HUES6 (cell line): ENCODE results near the gene CFAP54.
A peak's percentile ranks its signal among the peaks of the same experiment; 100 is the strongest.

Source experiments
- H3K27ac ChIP-seq: 2 replicates; pipeline ENCODE4 v1.7.0; 2013; ENCODE audit warnings: low read depth, mild to moderate bottlenecking, low read length, inconsistent platforms
- H3K27me3 ChIP-seq: 2 replicates; pipeline ENCODE4 v1.6.1; 2013; ENCODE audit warnings: low read length; ENCODE audit not compliant: control insufficient read depth, insufficient read depth
- H3K36me3 ChIP-seq: 2 replicates; pipeline ENCODE4 v1.6.1; 2013; ENCODE audit warnings: low read length; ENCODE audit not compliant: control insufficient read depth, insufficient read depth
- H3K4me1 ChIP-seq: 2 replicates; pipeline ENCODE4 v1.6.1; 2013; ENCODE audit warnings: low read length; ENCODE audit not compliant: control insufficient read depth, insufficient read depth
- H3K4me3 ChIP-seq: 2 replicates; pipeline ENCODE4 v1.5.1; 2013; ENCODE audit warnings: low read depth, low read length
- H3K9ac ChIP-seq: one replicate; pipeline ENCODE4 v1.6.1; 2013; ENCODE audit warnings: mild to moderate bottlenecking, low read length
- H3K9me3 ChIP-seq: 2 replicates; pipeline ENCODE4 v1.6.1; 2013; ENCODE audit warnings: low read depth, low read length; ENCODE audit not compliant: control insufficient read depth, insufficient read depth

CFAP54 gene

DNA sequence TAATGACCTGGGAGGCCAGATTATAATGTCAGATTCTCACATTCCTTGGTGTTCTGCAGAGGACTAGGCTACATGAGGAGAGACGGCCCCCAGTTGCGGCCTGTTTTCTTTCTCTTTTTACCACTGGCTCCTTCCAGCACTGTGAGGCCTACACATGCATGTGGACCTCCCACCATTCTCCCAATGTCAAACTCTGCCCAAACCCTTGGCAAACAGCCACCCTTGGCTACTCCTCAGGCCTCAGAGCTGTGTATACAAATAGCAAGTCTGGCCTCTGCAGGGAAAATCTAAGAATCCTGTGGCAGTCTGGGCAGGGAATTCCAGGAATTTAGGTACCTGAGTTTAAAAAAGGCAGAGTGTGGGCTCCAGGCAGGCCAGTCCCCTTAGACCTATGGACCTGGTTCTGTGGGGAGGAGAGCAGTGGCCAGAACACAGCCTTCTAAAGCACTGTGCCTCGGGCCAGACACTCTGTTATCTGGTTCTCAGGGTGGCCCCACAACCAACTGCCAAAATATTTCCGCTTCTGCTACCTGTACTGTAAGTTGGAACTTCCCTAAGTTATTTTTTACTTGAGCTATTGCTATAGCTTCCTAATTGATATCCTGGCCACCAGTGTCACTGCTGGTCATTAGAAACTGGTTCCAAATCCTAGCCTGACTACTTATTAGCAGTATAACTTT is 397.8 kb downstream of the CFAP54 start:
- H3K4me3 ChIP-seq, result no peak overlapping the region
- H3K9ac ChIP-seq, result no peak overlapping the region
- H3K27me3 ChIP-seq, result no peaks in the 10 kb centered on the region
- H3K9me3 ChIP-seq, result no peaks in the 10 kb centered on the region
- no peaks in the 10 kb centered on the region for H3K36me3 ChIP-seq
- no peak overlapping the region for H3K27ac ChIP-seq
- peaks cover 12% of the 10 kb centered on the region for H3K4me1 ChIP-seq

- Histone ChIP-seq H3K4me1 (peaks cover 12% of the 10 kb centered on the region), H3K27ac (no peak overlapping the region), H3K27me3 (no peaks in the 10 kb centered on the region), H3K36me3 (no peaks in the 10 kb centered on the region), H3K9me3 (peaks cover 7% of the 10 kb centered on the region), H3K4me3 (no peak overlapping the region), H3K9ac (no peak overlapping the region)
Measured at GRCh38 chr12:96889273-96889933, 400.0 kb downstream of the CFAP54 start.

DNA sequence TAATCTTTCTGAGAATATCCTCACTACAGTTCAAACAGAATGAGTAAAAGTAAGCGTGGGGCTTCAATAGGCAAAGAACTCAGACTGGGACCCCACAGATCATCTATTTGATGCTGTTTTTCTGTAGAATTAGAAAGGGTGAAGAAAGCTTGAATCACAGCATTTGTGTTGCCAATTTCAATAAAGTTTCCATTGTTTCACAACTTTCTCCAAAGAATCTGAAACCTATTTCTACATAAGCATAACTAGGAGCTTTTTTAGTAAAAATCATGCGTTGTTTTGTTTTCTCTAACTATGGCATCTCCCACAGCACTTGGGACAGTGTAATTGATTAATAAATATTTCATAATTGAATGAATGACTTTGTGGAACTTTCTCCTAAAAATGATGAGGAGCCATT is 401.0 kb downstream of the CFAP54 start:
- Histone ChIP-seq H3K27me3 (no peaks in the 10 kb centered on the region), H3K9ac (no peak overlapping the region), H3K9me3 (peaks cover 7% of the 10 kb centered on the region), H3K27ac (no peak overlapping the region), H3K4me1 (peaks cover 12% of the 10 kb centered on the region), H3K36me3 (no peaks in the 10 kb centered on the region), H3K4me3 (no peak overlapping the region)

- Histone ChIP-seq H3K27ac (no peak overlapping the region), H3K9me3 (peaks cover 7% of the 10 kb centered on the region), H3K4me1 (peaks cover 9% of the 10 kb centered on the region), H3K27me3 (no peaks in the 10 kb centered on the region), H3K4me3 (no peak overlapping the region), H3K9ac (no peak overlapping the region), H3K36me3 (no peaks in the 10 kb centered on the region)
Measured at GRCh38 chr12:96892104-96892503, 402.7 kb downstream of the CFAP54 start.

GRCh38 chr12:96897421-96897820 is 408.0 kb downstream of the CFAP54 start:
- Histone ChIP-seq H3K27ac (no peak overlapping the region), H3K4me3 (no peak overlapping the region), H3K4me1 (no peaks in the 10 kb centered on the region), H3K27me3 (no peaks in the 10 kb centered on the region), H3K9ac (no peak overlapping the region), H3K36me3 (no peaks in the 10 kb centered on the region), H3K9me3 (peaks cover 7% of the 10 kb centered on the region)

DNA sequence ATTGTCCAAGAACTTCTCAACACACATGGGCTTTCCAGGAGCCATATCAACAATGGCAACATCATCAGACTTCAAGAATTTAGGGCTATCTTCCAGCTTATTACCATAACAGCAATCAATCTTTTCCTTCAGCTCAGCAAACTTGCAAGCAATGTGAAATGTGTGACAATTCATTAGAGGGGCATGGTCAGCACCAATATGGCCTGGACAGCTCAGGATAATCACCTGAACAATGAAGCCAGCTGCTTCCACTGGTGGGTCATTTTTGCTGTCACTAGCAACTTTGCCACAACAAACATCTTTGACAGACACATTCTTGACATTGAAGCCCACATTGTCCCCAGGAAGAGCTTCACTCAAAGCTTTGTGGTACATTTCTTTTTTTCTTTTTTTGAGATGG is 411.8 kb downstream of the CFAP54 start:
- Histone ChIP-seq H3K27me3 (no peaks in the 10 kb centered on the region), H3K27ac (no peak overlapping the region), H3K4me3 (no peak overlapping the region), H3K9me3 (no peaks in the 10 kb centered on the region), H3K9ac (no peak overlapping the region), H3K4me1 (no peaks in the 10 kb centered on the region), H3K36me3 (no peaks in the 10 kb centered on the region)

GRCh38 chr12:96902076-96902475 is 412.7 kb downstream of the CFAP54 start:
- Histone ChIP-seq H3K36me3 (no peaks in the 10 kb centered on the region), H3K27me3 (no peaks in the 10 kb centered on the region), H3K4me1 (peaks cover 5% of the 10 kb centered on the region), H3K27ac (no peak overlapping the region), H3K4me3 (no peak overlapping the region), H3K9ac (no peak overlapping the region), H3K9me3 (no peaks in the 10 kb centered on the region)

- peak overlapping the region; percentile 86 for H3K4me3 ChIP-seq
- peaks cover 28% of the 10 kb centered on the region for H3K4me1 ChIP-seq
- no peaks in the 10 kb centered on the region for H3K27me3 ChIP-seq
- H3K36me3 ChIP-seq, result no peaks in the 10 kb centered on the region
- 0 out of 2 replicates have a peak overlapping the region, but pooled peaks have one; percentile 62 for H3K27ac ChIP-seq
- H3K9ac ChIP-seq, result peak overlapping the region; percentile 74
- H3K9me3 ChIP-seq, result no peaks in the 10 kb centered on the region
Measured at GRCh38 chr12:96906498-96906848, 417.1 kb downstream of the CFAP54 start.

- peak within 1 kb of the TSS; percentile 86 for H3K4me3 ChIP-seq
- H3K36me3 ChIP-seq, result no peaks in the 10 kb centered on the region
- H3K9ac ChIP-seq, result peak within 1 kb of the TSS; percentile 74
- no peaks in the 10 kb centered on the region for H3K27me3 ChIP-seq
- peak within 1 kb of the TSS; percentile 62 for H3K27ac ChIP-seq
- H3K4me1 ChIP-seq, result peaks cover 30% of the 10 kb centered on the region
- no peaks in the 10 kb centered on the region for H3K9me3 ChIP-seq
Measured at GRCh38 chr12:96906849-96907670, 417.7 kb downstream of the CFAP54 start, which contains the start of gene NEDD1. Gene NEDD1 (plus strand): TSS chr12:96907257. CDS start chr12:96909760, 2,503 bp downstream.

DNA sequence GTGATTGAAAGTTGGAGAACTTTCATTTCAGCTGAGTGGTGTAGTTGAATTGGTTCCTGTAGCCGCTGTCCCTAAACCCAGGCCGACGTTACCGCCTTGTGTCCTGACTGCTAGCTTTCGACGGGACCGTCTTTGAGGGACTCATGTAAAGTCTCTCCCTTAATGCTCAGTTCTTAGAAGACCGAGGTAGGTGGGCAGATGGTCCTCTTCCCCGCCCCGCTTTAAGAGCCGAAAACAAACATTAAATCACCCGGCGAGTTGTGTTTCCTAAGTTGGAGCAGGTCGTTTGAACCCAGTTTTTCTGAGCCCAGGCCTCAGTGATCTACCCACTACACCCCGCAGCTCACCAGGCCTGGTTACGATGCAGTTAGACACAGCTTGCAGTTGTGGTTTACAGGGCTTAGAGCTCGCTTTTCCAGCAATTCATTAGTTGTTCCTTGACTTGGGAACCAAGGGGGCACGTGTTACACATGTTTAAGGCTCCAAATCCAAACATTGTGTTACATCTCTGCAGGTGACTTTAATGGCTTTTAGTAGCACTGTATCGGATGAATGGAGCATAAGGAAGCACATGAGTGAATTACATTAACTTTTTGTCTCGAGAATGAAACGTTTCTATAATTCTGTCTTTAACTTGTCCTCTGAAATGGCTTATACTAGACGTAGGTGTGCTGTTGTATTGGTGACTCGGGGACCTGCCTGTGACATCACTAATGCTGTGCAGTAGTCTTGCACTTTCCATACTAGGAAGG is 418.5 kb downstream of the CFAP54 start:
- Histone ChIP-seq H3K4me1 (peaks cover 30% of the 10 kb centered on the region), H3K36me3 (no peaks in the 10 kb centered on the region), H3K27me3 (no peaks in the 10 kb centered on the region), H3K9me3 (no peaks in the 10 kb centered on the region), H3K27ac (peak overlapping the region; percentile 62), H3K4me3 (peak overlapping the region; percentile 86), H3K9ac (peak overlapping the region; percentile 74)
